A549 (cell line): ENCODE results near the gene ZNF774. TPM values are rescaled to one million over a fixed set of nuclear protein-coding genes. Genes with fewer than 3 reads are reported as not detected.

Experiments
- ATAC-seq, 2 experiments: fragments of 200-7000 bp in 1 of 2; fragments of >200 bp in 1 of 2; cut with Nextera tagmentation in 1 of 2; cut with Tn5 transposase in 1 of 2; 3 replicates each; pipeline versions ENCODE4 v1.8.0 to v1.9.1; 2018 to 2020; ENCODE audit warnings: mild to moderate bottlenecking in 1 of 2, moderate library complexity in 1 of 2
- CTCF ChIA-PET: fragments of 300-600 bp; sonication (Branson Sonifier 250); formaldehyde crosslinking; extraction: SDS; loops from one replicate; lab custom pipeline; 2021; ENCODE audit warnings: antibody characterized with exemption, inconsistent platforms; lab: Yijun Ruan, JAX
- POLR2A ChIA-PET: fragments of 350-600 bp; formaldehyde crosslinking; extraction: SDS; loops from one replicate; lab custom pipeline; 2021; ENCODE audit warnings: antibody characterized with exemption, inconsistent platforms; lab: Yijun Ruan, JAX
- DNase-seq, 2 experiments: peaks; one replicate each; pipeline versions ENCODE4 v3.0.0 to v3.0.0-alpha.2; 2011 to 2016; ENCODE audit warnings: low read depth in 1 of 2, low spot score in 1 of 2
- FAIRE-seq: peaks from 2 replicates; lab custom pipeline; 2011; peaks lifted over from hg19 to GRCh38; lab: Jason Lieb, UNC
- H3K27ac ChIP-seq, 2 experiments: fragments of >200 bp; sonication (Bioruptor Twin); formaldehyde crosslinking; 3 replicates each; pipeline ENCODE4 v1.5.1; 2016 to 2017
- H3K4me1 ChIP-seq: fragments of >200 bp; sonication (Bioruptor Twin); formaldehyde crosslinking; 3 replicates; pipeline ENCODE4 v1.6.1; 2016
- H3K4me2 ChIP-seq: fragments of >200 bp; sonication (Bioruptor Twin); formaldehyde crosslinking; 3 replicates; pipeline ENCODE4 v1.6.1; 2016
- H3K4me3 ChIP-seq: fragments of >200 bp; sonication (Bioruptor Twin); formaldehyde crosslinking; 3 replicates; pipeline ENCODE4 v1.5.1; 2016
- H3K9me3 ChIP-seq: fragments of >200 bp; sonication (Bioruptor Twin); formaldehyde crosslinking; 3 replicates; pipeline ENCODE4 v1.6.1; 2016
- CBX2 ChIP-seq: fragments of 200-600 bp; sonication (generic); IDR thresholded peaks from 2 replicates; pipeline ENCODE4 v1.6.1; 2016; ENCODE audit warnings: low read depth, mild to moderate bottlenecking, borderline replicate concordance
- CEBPB ChIP-seq, 2 experiments: fragments of >200 bp in 1 of 2; sonication (Bioruptor Twin) in 1 of 2; formaldehyde crosslinking in 1 of 2; IDR thresholded peaks; 2 replicates each; pipeline ENCODE4 v1.6.1; 2012 to 2016
- CHD2 ChIP-seq: fragments of 150-350 bp; IDR thresholded peaks from 2 replicates; pipeline ENCODE4 v1.6.1; 2014; ENCODE audit warnings: low read length; ENCODE audit not compliant: partially characterized antibody
- E2F6 ChIP-seq: IDR thresholded peaks from 2 replicates; pipeline ENCODE4 v1.6.1; 2012; ENCODE audit warnings: low read depth, borderline replicate concordance
- EHF ChIP-seq: fragments of 250-450 bp; sonication (Bioruptor Pico); IDR thresholded peaks from 2 replicates; pipeline ENCODE4 v1.5.0; 2020; ENCODE audit warnings: mild to moderate bottlenecking
- EHMT2 ChIP-seq: fragments of 200-600 bp; sonication (generic); IDR thresholded peaks from 2 replicates; pipeline ENCODE4 v1.6.1; 2016; ENCODE audit warnings: antibody characterized with exemption, low read depth, mild to moderate bottlenecking, moderate library complexity
- ESRRA ChIP-seq: fragments of 150-350 bp; IDR thresholded peaks from 2 replicates; pipeline ENCODE4 v1.6.1; 2014; ENCODE audit warnings: mild to moderate bottlenecking, low read length, borderline replicate concordance
- FOSL2 ChIP-seq, 2 experiments: fragments of 450-650 bp in 1 of 2; fragments of >200 bp in 1 of 2; sonication (Bioruptor Twin) in 1 of 2; formaldehyde crosslinking; IDR thresholded peaks; 2 replicates each; pipeline versions ENCODE4 v1.5.0 to v1.6.1; 2016 to 2020; ENCODE audit warnings: mild to moderate bottlenecking in 1 of 2, moderate library complexity in 1 of 2
- FOXS1 ChIP-seq: fragments of 250-450 bp; sonication (Bioruptor Pico); IDR thresholded peaks from 2 replicates; pipeline ENCODE4 v1.5.0; 2020; ENCODE audit warnings: mild to moderate bottlenecking, moderate library complexity
- GATA3 ChIP-seq: IDR thresholded peaks from 2 replicates; pipeline ENCODE4 v1.6.1; 2012; ENCODE audit warnings: borderline replicate concordance
- HDAC2 ChIP-seq: fragments of 200-600 bp; sonication (generic); IDR thresholded peaks from 2 replicates; pipeline ENCODE4 v1.6.1; 2016
- HOXB13 ChIP-seq: fragments of 250-450 bp; sonication (Bioruptor Pico); IDR thresholded peaks from 2 replicates; pipeline ENCODE4 v1.5.0; 2020; ENCODE audit warnings: low read depth, mild to moderate bottlenecking, moderate library complexity
- JUN ChIP-seq, 2 experiments: fragments of >200 bp; sonication (Bioruptor Twin); formaldehyde crosslinking; IDR thresholded peaks; 2 replicates in 1 of 2; 3 replicates in 1 of 2; pipeline ENCODE4 v1.6.1; 2016 to 2017
- JUNB ChIP-seq: fragments of >200 bp; sonication (Bioruptor Twin); formaldehyde crosslinking; IDR thresholded peaks from 2 replicates; pipeline ENCODE4 v1.6.1; 2016
- MAFK ChIP-seq: fragments of 450-650 bp; IDR thresholded peaks from 2 replicates; pipeline ENCODE4 v1.6.1; 2014; ENCODE audit not compliant: partially characterized antibody
- MAX ChIP-seq: IDR thresholded peaks from 2 replicates; pipeline ENCODE4 v1.6.1; 2012
- MYC ChIP-seq: IDR thresholded peaks from 2 replicates; pipeline ENCODE4 v1.6.1; 2012; ENCODE audit warnings: mild to moderate bottlenecking, inconsistent platforms, low read length, improper control_type of control experiment, borderline replicate concordance
- PHF8 ChIP-seq: fragments of 200-600 bp; sonication (generic); IDR thresholded peaks from 2 replicates; pipeline ENCODE4 v1.6.1; 2016; ENCODE audit warnings: low read depth, mild to moderate bottlenecking, antibody characterized with exemption, moderate library complexity, borderline replicate concordance
- RARB ChIP-seq: fragments of 250-450 bp; sonication (Bioruptor Pico); IDR thresholded peaks from 2 replicates; pipeline ENCODE4 v1.8.0; 2021; ENCODE audit warnings: mild to moderate bottlenecking, moderate library complexity
- SREBF2 ChIP-seq: fragments of 450-650 bp; IDR thresholded peaks from 2 replicates; pipeline ENCODE4 v1.6.1; 2014; ENCODE audit warnings: mild to moderate bottlenecking, moderate library complexity
- TP53 ChIP-seq: fragments of 250-450 bp; sonication (Bioruptor Pico); IDR thresholded peaks from 2 replicates; pipeline ENCODE4 v1.5.0; 2021; ENCODE audit warnings: mild to moderate bottlenecking, moderate library complexity
- ZSCAN20 ChIP-seq: fragments of 250-450 bp; sonication (Bioruptor Pico); IDR thresholded peaks from 2 replicates; pipeline ENCODE4 v1.8.0; 2022; ENCODE audit warnings: mild to moderate bottlenecking, moderate library complexity
- WGBS: methylation state at CpG from one replicate; pipeline ENCODE4 v1.1.6; 2017; ENCODE audit errors: missing lambda C conversion rate; 5-methylcytosine and 5-hydroxymethylcytosine counted together
- polyA plus RNA-seq, 4 experiments: library from polyadenylated mRNA; depleted of rRNA in 3 of 4; stranded (reverse); fragments of >200 nt; fragmentation: RNase III in 1 of 4; extraction: RNeasy Plus Mini Kit Qiagen cat#74134 plus additional on column Dnase treatment in 1 of 4; gene quantifications; 2 replicates in 3 of 4; 3 replicates in 1 of 4; pipeline ENCODE4 v1.2.3, GENCODE V29; 2011 to 2017
- TF ChIP-seq, protein P1 (sequence below): fragments of 150-350 bp; IDR thresholded peaks from 2 replicates; pipeline ENCODE4 v1.6.1; 2014; ENCODE audit warnings: low read depth, mild to moderate bottlenecking, low read length
- TF ChIP-seq, protein P2 (sequence below): fragments of 250-450 bp; sonication (Bioruptor Pico); IDR thresholded peaks from 2 replicates; pipeline ENCODE4 v1.5.0; 2021; ENCODE audit warnings: mild to moderate bottlenecking, moderate library complexity, borderline replicate concordance

ZNF774 gene
- polyA plus RNA-seq, 2 of the 4 experiments (the other 2 are of a cell fraction), result 1.2 to 1.3 TPM

GRCh38 chr15:90336705-90337141 is 15.4 kb upstream of the ZNF774 start:
- no peak for FAIRE-seq
- WGBS, result 29% methylated on average over 5 of the region's 5 CpGs
- peak overlapping the region; percentile 38 for H3K4me2 ChIP-seq
- ChIA-PET CTCF (interaction anchor here (0.6 to 10.3 kb wide), 10 partner anchors 11 to 550 kb away, joined by 3 to 119 read pairs (median 4); no protein-coding TSS in a partner anchor), POLR2A (interaction anchor here (1.2 kb wide), 1 partner anchor 51 kb away, joined by 4 read pairs; the partner anchor contains the start of gene IQGAP1)
- DNase-seq, result peak in 1 of 2 experiments; percentile 69
- no peaks in the 10 kb centered on the region for H3K9me3 ChIP-seq
- H3K4me3 ChIP-seq, result no peak overlapping the region
- peaks cover 17% of the 10 kb centered on the region for H3K4me1 ChIP-seq
- peak overlapping the region; percentile 39 to 63; a peak in 4 of 6 replicates for H3K27ac ChIP-seq
- TF ChIP-seq EHMT2 (no peak), CBX2 (no peak), FOXS1 (peak; percentile 83; the same call in 1 of the 2 replicates), PHF8 (no peak), MAFK (no peak), FOSL2 (IDR thresholded peaks at IDR 0.05) (no peak), FOSL2 (CRISPR knock-in tag; IDR thresholded peaks at IDR 0.05) (peak; percentile 54), EHF (CRISPR knock-in tag) (no peak), MAX (peak; percentile 59; the same call in 1 of the 2 replicates), SREBF2 (no peak), GATA3 (peak; percentile 34; the same call in 1 of the 2 replicates), CEBPB (IDR thresholded peaks at IDR 0.05) (0 out of 4 replicates have a peak, but pooled peaks of 1 of the 2 experiments have one; percentile 7)
- TF ChIP-seq, protein P1, sequence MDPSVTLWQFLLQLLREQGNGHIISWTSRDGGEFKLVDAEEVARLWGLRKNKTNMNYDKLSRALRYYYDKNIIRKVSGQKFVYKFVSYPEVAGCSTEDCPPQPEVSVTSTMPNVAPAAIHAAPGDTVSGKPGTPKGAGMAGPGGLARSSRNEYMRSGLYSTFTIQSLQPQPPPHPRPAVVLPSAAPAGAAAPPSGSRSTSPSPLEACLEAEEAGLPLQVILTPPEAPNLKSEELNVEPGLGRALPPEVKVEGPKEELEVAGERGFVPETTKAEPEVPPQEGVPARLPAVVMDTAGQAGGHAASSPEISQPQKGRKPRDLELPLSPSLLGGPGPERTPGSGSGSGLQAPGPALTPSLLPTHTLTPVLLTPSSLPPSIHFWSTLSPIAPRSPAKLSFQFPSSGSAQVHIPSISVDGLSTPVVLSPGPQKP, result no peak
- peak; percentile 60 to 86 for ATAC-seq

GRCh38 chr15:90337256-90337655 is 14.8 kb upstream of the ZNF774 start:
- ChIA-PET POLR2A (interaction anchor here (1.2 kb wide), 1 partner anchor 51 kb away, joined by 4 read pairs; the partner anchor contains the start of gene IQGAP1), CTCF (interaction anchor here (1.1 to 10.3 kb wide), 8 partner anchors 10 to 549 kb away, joined by 3 to 119 read pairs (median 6); no protein-coding TSS in a partner anchor)
- WGBS, result 79% methylated on average over 4 of the region's 4 CpGs
- Histone ChIP-seq H3K4me1 (peaks cover 17% of the 10 kb centered on the region), H3K9me3 (no peaks in the 10 kb centered on the region), H3K4me2 (peak overlapping the region; percentile 38), H3K27ac (peak overlapping the region; percentile 39 to 63; a peak in 4 of 6 replicates), H3K4me3 (no peak overlapping the region)
- TF ChIP-seq E2F6 (no peak), HDAC2 (no peak), JUNB (no peak), EHMT2 (no peak), RARB (CRISPR knock-in tag) (no peak), ESRRA (no peak), HOXB13 (CRISPR knock-in tag) (no peak), CHD2 (no peak), MYC (no peak), SREBF2 (no peak), TP53 (no peak), JUN (IDR thresholded peaks at IDR 0.05) (no peak), ZSCAN20 (CRISPR knock-in tag) (no peak)
- TF ChIP-seq, protein P2, sequence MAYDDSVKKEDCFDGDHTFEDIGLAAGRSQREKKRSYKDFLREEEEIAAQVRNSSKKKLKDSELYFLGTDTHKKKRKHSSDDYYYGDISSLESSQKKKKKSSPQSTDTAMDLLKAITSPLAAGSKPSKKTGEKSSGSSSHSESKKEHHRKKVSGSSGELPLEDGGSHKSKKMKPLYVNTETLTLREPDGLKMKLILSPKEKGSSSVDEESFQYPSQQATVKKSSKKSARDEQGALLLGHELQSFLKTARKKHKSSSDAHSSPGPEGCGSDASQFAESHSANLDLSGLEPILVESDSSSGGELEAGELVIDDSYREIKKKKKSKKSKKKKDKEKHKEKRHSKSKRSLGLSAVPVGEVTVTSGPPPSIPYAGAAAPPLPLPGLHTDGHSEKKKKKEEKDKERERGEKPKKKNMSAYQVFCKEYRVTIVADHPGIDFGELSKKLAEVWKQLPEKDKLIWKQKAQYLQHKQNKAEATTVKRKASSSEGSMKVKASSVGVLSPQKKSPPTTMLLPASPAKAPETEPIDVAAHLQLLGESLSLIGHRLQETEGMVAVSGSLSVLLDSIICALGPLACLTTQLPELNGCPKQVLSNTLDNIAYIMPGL, result no peak
- DNase-seq (no peak), ATAC-seq (peak; percentile 10 to 22; a peak in 3 of 6 replicates), FAIRE-seq (no peak)
